Upper lobe of right lung (tissue), 1 donor: ENCODE data around the gene PPP2R5D. TPM values are rescaled to one million over a fixed set of nuclear protein-coding genes. Genes with fewer than 3 reads are reported as not detected.
A peak's percentile ranks its signal among the peaks of the same experiment; 100 is the strongest.

ENCODE experiments used
- ATAC-seq: fragments of 200-7000 bp; cut with Tn5 transposase; one replicate; pipeline ENCODE4 v1.9.1; 2020; ENCODE audit warnings: mild to moderate bottlenecking, moderate library complexity
- DNase-seq: peaks from one replicate; pipeline ENCODE4 v3.0.0-alpha.2; 2020
- H3K27ac ChIP-seq: fragments of 200-600 bp; one replicate; pipeline ENCODE4 v1.8.0; 2022
- H3K27me3 ChIP-seq: fragments of 200-600 bp; one replicate; pipeline ENCODE4 v1.8.0; 2022; ENCODE audit warnings: mild to moderate bottlenecking
- H3K36me3 ChIP-seq: fragments of 200-600 bp; one replicate; pipeline ENCODE4 v1.8.0; 2022
- H3K4me1 ChIP-seq: fragments of 200-600 bp; one replicate; pipeline ENCODE4 v1.8.0; 2022
- H3K4me3 ChIP-seq: fragments of 200-600 bp; one replicate; pipeline ENCODE4 v1.8.0; 2022; ENCODE audit warnings: mild to moderate bottlenecking
- H3K9me3 ChIP-seq: fragments of 200-600 bp; one replicate; pipeline ENCODE4 v1.8.0; 2022
- intact Hi-C: fragments of 100-400 bp; cut with DNase I; formaldehyde crosslinking; loops from one replicate; pipeline ENCODE4 v1.11.0; 2022
- total RNA-seq: library from RNA; stranded (reverse); fragmentation: NEBNext Ultra II Directional; extraction: Animal tissue kit (Norgen Biotek cat#: 25700); gene quantifications from one replicate; pipeline ENCODE4 v1.2.1, GENCODE V29; 2021
- TF ChIP-seq, protein P1 (sequence below): fragments of 200-600 bp; IDR thresholded peaks from one replicate; pipeline ENCODE4 v1.8.0; 2022; ENCODE audit warnings: antibody characterized with exemption
- donor health status: DM: no; HTN: yes; CAD: no; lungs with severe emphysema.

Gene PPP2R5D
- total RNA-seq, 1 donor from 2014 or later, result 24.1 TPM

DNA sequence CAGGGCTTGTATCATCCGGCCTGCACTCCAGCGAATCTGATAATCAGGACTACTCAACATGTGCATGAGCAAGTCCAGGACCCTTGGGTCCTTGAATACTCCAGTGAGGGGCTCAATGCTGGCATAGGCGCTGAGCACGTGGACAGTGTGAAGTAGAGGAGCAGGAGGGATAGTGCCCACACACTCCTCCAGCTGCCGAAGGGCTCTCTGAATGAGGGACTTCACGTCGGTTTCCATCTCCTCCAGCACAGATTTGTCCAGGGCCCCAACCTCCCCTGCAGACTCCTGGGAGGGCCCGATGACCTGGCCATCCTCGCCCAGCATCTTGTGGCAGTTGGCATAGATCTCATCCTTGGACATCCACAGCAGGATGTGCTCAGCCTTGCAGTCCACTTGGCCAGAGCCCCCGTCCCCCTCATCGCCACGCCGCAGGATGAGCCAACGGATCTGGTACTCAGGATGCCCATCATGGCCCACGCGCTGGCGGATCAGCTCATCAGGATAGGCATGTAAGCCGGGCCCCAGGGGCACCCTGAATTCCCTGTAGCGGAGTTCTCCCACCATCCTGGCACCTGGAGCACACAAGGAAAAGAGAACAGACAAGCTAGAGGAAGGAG, 68.0 kb downstream of the PPP2R5D start:
- no peak for ATAC-seq
- peak overlapping the region; percentile 96 for H3K27ac ChIP-seq
- intact Hi-C loops, result no loop called here
- DNase-seq, result no peak
- peaks cover 17% of the 10 kb centered on the region for H3K4me1 ChIP-seq
- peak overlapping the region; percentile 84 for H3K4me3 ChIP-seq
- H3K27me3 ChIP-seq, result no peaks in the 10 kb centered on the region
- H3K9me3 ChIP-seq, result no peaks in the 10 kb centered on the region
- H3K36me3 ChIP-seq, result peaks cover 47% of the 10 kb centered on the region
- TF ChIP-seq, protein P1, sequence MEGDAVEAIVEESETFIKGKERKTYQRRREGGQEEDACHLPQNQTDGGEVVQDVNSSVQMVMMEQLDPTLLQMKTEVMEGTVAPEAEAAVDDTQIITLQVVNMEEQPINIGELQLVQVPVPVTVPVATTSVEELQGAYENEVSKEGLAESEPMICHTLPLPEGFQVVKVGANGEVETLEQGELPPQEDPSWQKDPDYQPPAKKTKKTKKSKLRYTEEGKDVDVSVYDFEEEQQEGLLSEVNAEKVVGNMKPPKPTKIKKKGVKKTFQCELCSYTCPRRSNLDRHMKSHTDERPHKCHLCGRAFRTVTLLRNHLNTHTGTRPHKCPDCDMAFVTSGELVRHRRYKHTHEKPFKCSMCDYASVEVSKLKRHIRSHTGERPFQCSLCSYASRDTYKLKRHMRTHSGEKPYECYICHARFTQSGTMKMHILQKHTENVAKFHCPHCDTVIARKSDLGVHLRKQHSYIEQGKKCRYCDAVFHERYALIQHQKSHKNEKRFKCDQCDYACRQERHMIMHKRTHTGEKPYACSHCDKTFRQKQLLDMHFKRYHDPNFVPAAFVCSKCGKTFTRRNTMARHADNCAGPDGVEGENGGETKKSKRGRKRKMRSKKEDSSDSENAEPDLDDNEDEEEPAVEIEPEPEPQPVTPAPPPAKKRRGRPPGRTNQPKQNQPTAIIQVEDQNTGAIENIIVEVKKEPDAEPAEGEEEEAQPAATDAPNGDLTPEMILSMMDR, result no peak

DNA sequence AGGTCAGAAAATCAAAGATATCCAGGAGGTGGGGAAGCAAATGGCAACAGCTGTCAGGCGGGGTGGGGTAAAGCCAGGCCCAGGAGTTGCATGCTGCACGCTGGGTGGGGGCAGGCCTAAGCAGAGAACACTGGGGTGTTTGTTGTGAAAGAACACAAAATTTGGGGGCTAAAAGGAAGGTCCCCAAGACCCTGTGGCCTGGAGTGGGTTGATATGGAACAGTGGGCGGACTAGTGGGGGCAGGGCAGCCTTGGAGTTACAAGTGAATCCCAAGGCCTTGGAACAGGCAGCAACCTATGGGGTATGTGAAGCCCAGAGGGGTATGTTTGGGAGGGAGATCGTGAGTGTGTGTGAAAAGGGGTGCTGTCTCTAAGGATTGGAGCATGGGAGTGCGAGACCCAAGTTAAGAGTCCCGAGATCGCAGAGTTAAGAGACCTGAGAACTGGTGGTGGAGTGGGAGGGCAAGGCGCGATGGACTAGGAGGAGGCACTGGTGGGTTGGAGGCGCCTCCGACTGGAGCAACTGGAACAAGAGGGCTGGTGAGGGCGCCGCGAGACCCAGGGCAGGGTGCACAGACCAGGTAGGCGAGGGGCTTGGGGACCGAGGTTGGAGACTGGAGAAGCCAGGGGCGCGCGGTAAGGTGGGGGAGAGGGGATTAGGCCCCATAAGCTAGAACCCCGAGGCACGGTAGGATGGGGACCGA, 68.6 kb downstream of the PPP2R5D start:
- ATAC-seq, result peak; percentile 33
- Histone ChIP-seq H3K4me3 (peak overlapping the region; percentile 84), H3K27ac (peak overlapping the region; percentile 96), H3K27me3 (no peaks in the 10 kb centered on the region), H3K36me3 (peaks cover 47% of the 10 kb centered on the region), H3K9me3 (no peaks in the 10 kb centered on the region), H3K4me1 (peaks cover 20% of the 10 kb centered on the region)
- TF ChIP-seq, protein P1, result no peak
- no peak for DNase-seq
- intact Hi-C loops, result no loop called here

DNA sequence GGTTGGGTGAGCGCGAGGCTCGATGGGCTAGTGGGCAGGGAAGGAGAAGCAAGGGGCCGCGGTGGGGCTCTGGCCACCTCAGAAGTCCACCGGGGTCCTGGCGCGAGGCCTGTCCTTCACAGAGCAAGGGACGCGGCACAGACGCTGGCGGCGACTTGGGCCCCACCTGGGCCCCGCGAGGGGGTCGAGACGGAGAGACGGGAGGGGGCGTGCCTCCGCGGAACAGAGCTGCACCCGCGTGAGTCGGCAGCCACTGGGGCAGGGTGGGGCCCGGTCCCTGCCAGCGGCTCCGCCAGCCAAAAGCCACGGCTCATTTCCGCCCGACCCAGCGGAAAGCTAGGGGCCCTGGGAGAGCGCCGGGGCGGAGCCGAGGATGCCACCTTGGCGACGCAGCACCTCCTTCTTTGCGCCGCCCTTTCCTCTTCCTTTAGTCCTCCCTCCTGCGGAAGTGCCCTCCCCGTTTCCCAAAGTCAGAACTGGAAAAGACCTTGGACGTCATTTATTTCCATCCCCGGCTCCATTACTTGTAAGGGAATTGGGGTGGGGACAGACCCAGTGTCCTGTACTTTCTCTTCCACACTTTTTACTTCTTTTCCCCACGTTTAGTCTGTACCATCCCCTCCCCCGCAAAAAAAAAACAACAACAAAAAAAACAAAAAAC, 69.3 kb downstream of the PPP2R5D start, which contains the start of gene CUL7:
CUL7 (minus strand) TSS at position 307 of the 661 bp plus-strand sequence. CDS start 1,063 bp downstream, outside the sequence.
- Histone ChIP-seq H3K4me3 (peak within 1 kb of the TSS; percentile 84), H3K27ac (peak within 1 kb of the TSS; percentile 96), H3K4me1 (peaks cover 27% of the 10 kb centered on the region), H3K36me3 (peaks cover 41% of the 10 kb centered on the region), H3K9me3 (no peaks in the 10 kb centered on the region), H3K27me3 (no peaks in the 10 kb centered on the region)
- intact Hi-C loops, result no loop called here
- DNase-seq, result peak; percentile 97
- TF ChIP-seq, protein P1, result no peak
- peak; percentile 97 for ATAC-seq

DNA sequence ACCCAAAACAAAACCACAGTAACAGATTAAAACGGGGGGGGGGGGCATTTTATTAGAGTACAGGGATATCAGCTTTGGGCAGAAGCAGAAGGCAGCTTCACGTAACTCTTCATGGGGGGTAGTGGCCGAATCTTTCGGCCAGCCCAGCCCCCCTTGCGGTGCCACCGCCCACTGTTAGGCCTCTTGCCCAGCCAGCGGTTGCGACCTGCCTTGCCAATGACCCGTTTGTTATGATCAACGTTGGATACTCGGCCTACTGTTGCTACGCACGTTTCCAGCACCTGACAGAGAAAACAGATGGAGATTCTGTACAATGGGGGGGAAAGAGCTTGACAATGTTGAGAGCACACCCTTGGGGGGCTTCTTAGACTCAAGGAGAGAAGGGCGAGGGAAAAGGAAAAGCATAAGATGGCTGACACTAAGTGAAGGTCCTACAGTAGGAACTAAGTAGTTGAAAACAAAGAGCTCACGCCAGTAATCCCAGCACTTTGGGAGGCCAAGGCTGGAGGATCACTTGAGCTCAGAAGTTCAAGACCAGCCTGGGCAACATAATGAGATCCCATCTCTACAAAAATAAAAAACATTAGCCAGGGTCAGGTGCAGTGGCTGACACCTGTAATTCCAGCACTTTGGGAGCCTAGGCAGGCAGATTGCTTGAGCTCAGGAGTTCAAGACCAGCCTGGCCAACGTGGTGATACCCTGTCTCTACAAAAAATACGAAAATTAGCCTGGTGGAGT, 70.0 kb downstream of the PPP2R5D start:
- Histone ChIP-seq H3K27me3 (no peaks in the 10 kb centered on the region), H3K27ac (peak overlapping the region; percentile 96), H3K36me3 (peaks cover 36% of the 10 kb centered on the region), H3K4me1 (peaks cover 29% of the 10 kb centered on the region), H3K9me3 (no peaks in the 10 kb centered on the region), H3K4me3 (peak overlapping the region; percentile 84)
- ATAC-seq (no peak), DNase-seq (no peak)
- intact Hi-C loops, result no loop called here
- TF ChIP-seq, protein P1, result no peak

DNA sequence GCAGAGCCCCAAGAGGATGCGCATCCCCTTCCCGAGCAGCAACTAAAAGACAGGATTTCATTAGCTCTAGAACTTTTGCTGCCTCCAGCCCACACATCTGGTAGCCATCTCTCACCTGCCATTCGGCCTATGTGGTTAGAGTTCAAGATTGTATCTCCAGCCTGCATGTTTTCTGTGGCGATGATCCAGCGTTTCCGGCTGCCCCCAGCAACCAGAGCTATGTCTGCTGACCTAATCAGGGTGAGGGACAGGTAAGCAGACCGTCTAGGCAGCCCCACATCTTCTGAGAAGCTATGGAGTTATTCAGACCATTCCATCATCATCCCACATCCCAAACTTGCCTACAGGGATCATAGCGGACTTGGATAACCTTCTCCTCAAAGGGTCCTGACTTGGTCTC, 71.6 kb downstream of the PPP2R5D start:
- intact Hi-C loops, result no loop called here
- TF ChIP-seq, protein P1, result no peak
- Histone ChIP-seq H3K9me3 (no peaks in the 10 kb centered on the region), H3K27me3 (no peaks in the 10 kb centered on the region), H3K4me1 (peaks cover 39% of the 10 kb centered on the region), H3K27ac (no peak overlapping the region), H3K4me3 (no peak overlapping the region), H3K36me3 (peaks cover 27% of the 10 kb centered on the region)
- DNase-seq (no peak), ATAC-seq (no peak)
